ENCODE measurements around the gene CATSPERB. TPM values are rescaled to one million over a fixed set of nuclear protein-coding genes. Genes with fewer than 3 reads are reported as not detected.
"Not testable (repeated sequence)": the region's sequence is repeated elsewhere in the genome, so short reads cannot be mapped to it uniquely, and the experiment has no call there.

Gene CATSPERB
- total RNA-seq, 2 experiments from 2014 or later, result 0.14 to 0.29 TPM

- no peak overlapping the region for H3K27ac Mint-ChIP-seq
- peaks cover 11% of the 10 kb centered on the region for H3K9me3 Mint-ChIP-seq (ENCODE audit: low read depth)
- H3K4me3 Mint-ChIP-seq, result no peak overlapping the region
- ATAC-seq (no peak), DNase-seq (no peak)
- CTCF ChIA-PET, result no interaction called here
- no peaks in the 10 kb centered on the region for H3K27me3 Mint-ChIP-seq
- peaks cover 22% of the 10 kb centered on the region for H3K36me3 Mint-ChIP-seq
- peaks cover 26% of the 10 kb centered on the region for H3K4me1 Mint-ChIP-seq
Observed at GRCh38 chr14:91681118-91681517, 50.8 kb downstream of the CATSPERB start.

GRCh38 chr14:91679273-91679672, 52.6 kb downstream of the CATSPERB start:
- H3K9me3 Mint-ChIP-seq (ENCODE audit: low read depth), result peaks cover 11% of the 10 kb centered on the region
- DNase-seq (no peak), ATAC-seq (no peak)
- H3K4me1 Mint-ChIP-seq, result peaks cover 26% of the 10 kb centered on the region
- H3K4me3 Mint-ChIP-seq, result no peak overlapping the region
- H3K27ac Mint-ChIP-seq, result no peak overlapping the region
- CTCF ChIA-PET, result no interaction called here
- H3K36me3 Mint-ChIP-seq, result peaks cover 22% of the 10 kb centered on the region
- H3K27me3 Mint-ChIP-seq, result no peaks in the 10 kb centered on the region

DNA sequence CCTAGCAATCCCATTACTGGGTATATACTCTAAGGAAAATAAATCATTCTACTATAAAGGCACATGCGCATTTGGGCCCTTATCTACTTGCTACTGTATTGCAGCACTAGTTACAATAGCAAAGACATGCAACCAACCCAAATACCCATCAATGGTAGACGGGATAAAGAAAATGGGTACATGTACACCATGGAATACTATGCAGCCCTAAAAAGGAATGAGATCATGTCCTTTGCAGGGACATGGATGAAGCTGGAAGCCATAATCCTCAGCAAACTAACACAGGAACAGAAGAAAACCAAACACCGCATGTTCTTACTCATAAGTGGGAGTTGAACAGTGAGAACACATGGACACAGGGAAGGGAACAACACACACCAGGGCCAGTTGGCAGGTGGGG, 54.2 kb downstream of the CATSPERB start:
- not testable (repeated sequence) for ATAC-seq, DNase-seq, H3K27me3 Mint-ChIP-seq, H3K27ac Mint-ChIP-seq, H3K4me3 Mint-ChIP-seq
- H3K4me1 Mint-ChIP-seq, result peaks cover 25% of the 10 kb centered on the region
- H3K9me3 Mint-ChIP-seq (ENCODE audit: low read depth), result peaks cover 11% of the 10 kb centered on the region
- CTCF ChIA-PET, result interaction anchor here (0.8 kb wide), 1 partner anchor 8 kb away, joined by 3 read pairs; no protein-coding TSS in a partner anchor
- peaks cover 19% of the 10 kb centered on the region for H3K36me3 Mint-ChIP-seq

DNA sequence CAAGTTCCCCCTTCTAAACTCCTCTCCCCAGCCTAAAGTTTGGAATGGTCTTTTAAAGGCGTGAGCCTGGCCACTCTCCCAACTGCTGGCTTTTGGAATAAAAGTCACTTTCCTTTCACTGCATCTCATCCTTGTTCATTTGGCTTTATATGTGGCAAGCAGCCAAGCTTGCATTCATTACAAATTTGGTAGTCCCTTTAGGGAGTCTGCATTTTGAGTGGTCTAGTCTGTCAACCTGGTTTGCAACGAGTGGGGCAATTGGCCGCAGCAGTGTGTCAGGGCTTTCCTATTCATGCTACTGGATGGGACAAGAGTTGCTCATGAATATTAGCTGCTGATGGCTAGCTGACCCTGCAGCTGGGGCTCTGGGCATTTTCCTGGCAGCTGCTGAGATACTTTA, 57.0 kb downstream of the CATSPERB start:
- CTCF ChIA-PET, result interaction anchor here (1.4 kb wide), 1 partner anchor 236 kb away, joined by 3 read pairs; no protein-coding TSS in a partner anchor
- H3K27ac Mint-ChIP-seq, result no peak overlapping the region
- no peaks in the 10 kb centered on the region for H3K27me3 Mint-ChIP-seq
- ATAC-seq, result no peak
- no peak overlapping the region for H3K4me3 Mint-ChIP-seq
- peaks cover 10% of the 10 kb centered on the region for H3K9me3 Mint-ChIP-seq (ENCODE audit: low read depth)
- peaks cover 12% of the 10 kb centered on the region for H3K36me3 Mint-ChIP-seq
- no peak for DNase-seq
- H3K4me1 Mint-ChIP-seq, result peaks cover 1% of the 10 kb centered on the region

GRCh38 chr14:91669867-91670266, 62.0 kb downstream of the CATSPERB start:
- Mint-ChIP-seq H3K27me3 (no peaks in the 10 kb centered on the region), H3K4me1 (peaks cover 5% of the 10 kb centered on the region), H3K36me3 (peaks cover 6% of the 10 kb centered on the region), H3K27ac (no peak overlapping the region), H3K9me3 (ENCODE audit: low read depth) (peaks cover 5% of the 10 kb centered on the region), H3K4me3 (no peak overlapping the region)
- ATAC-seq, result no peak
- CTCF ChIA-PET, result interaction anchor here (0.8 to 1.2 kb wide), 2 partner anchors 8 to 46 kb away, joined by 3 read pairs; no protein-coding TSS in a partner anchor
- no peak for DNase-seq

DNA sequence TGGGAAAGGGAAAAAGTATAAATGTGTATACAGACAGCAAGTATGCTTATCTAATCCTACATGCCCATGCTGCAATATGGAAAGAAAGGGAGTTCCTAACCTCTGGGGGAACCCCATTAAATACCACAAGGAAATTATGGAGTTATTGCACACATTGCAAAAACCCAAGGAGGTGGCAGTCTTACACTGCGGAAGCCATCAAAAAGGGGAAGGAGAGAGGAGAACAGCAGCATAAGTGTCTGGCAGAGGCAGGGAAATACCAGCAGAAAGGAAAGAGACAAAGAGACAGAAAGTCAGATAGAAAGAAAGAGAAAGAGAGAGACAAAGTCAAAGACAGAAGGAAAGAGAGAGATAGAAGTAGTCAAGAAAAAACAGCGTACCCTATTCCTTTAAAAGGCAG, 64.8 kb downstream of the CATSPERB start:
- H3K27ac Mint-ChIP-seq; H3K4me1 Mint-ChIP-seq; H3K27me3 Mint-ChIP-seq; ATAC-seq; H3K4me3 Mint-ChIP-seq; H3K36me3 Mint-ChIP-seq; H3K9me3 Mint-ChIP-seq (ENCODE audit: low read depth); DNase-seq; CTCF ChIA-PET: not testable (repeated sequence)

GRCh38 chr14:91660790-91661189, 71.1 kb downstream of the CATSPERB start:
- Mint-ChIP-seq H3K9me3 (ENCODE audit: low read depth) (peaks cover 4% of the 10 kb centered on the region), H3K36me3 (no peaks in the 10 kb centered on the region), H3K4me3 (no peak overlapping the region), H3K27ac (no peak overlapping the region), H3K27me3 (no peaks in the 10 kb centered on the region), H3K4me1 (no peaks in the 10 kb centered on the region)
- no peak for ATAC-seq
- DNase-seq, result no peak
- CTCF ChIA-PET, result no interaction called here

GRCh38 chr14:91654836-91655235, 77.0 kb downstream of the CATSPERB start:
- Mint-ChIP-seq H3K9me3 (ENCODE audit: low read depth) (peaks cover 3% of the 10 kb centered on the region), H3K27ac (no peak overlapping the region), H3K4me3 (no peak overlapping the region), H3K36me3 (peaks cover 2% of the 10 kb centered on the region), H3K27me3 (peaks cover 4% of the 10 kb centered on the region), H3K4me1 (peaks cover 7% of the 10 kb centered on the region)
- ATAC-seq, result no peak
- DNase-seq, result no peak
- CTCF ChIA-PET, result interaction anchor here (1.2 kb wide), 1 partner anchor 60 kb away, joined by 3 read pairs; no protein-coding TSS in a partner anchor

GRCh38 chr14:91653451-91653850, 78.4 kb downstream of the CATSPERB start:
- Mint-ChIP-seq H3K9me3 (ENCODE audit: low read depth) (peaks cover 3% of the 10 kb centered on the region), H3K36me3 (peaks cover 2% of the 10 kb centered on the region), H3K27ac (no peak overlapping the region), H3K4me3 (no peak overlapping the region), H3K4me1 (peaks cover 7% of the 10 kb centered on the region), H3K27me3 (peaks cover 4% of the 10 kb centered on the region)
- CTCF ChIA-PET, result no interaction called here
- ATAC-seq (no peak), DNase-seq (no peak)

GRCh38 chr14:91649930-91650329, 82.0 kb downstream of the CATSPERB start:
- peak; percentile 43 for DNase-seq
- CTCF ChIA-PET, result interaction anchor here (0.7 to 3.1 kb wide), 11 partner anchors 11 to 347 kb away, joined by 3 to 22 read pairs (median 3); no protein-coding TSS in a partner anchor
- Mint-ChIP-seq H3K36me3 (peaks cover 5% of the 10 kb centered on the region), H3K9me3 (ENCODE audit: low read depth) (peaks cover 3% of the 10 kb centered on the region), H3K27me3 (no peaks in the 10 kb centered on the region), H3K4me1 (peaks cover 7% of the 10 kb centered on the region), H3K4me3 (no peak overlapping the region), H3K27ac (no peak overlapping the region)
- ATAC-seq, result no peak

- Mint-ChIP-seq H3K4me3 (no peak overlapping the region), H3K4me1 (peaks cover 7% of the 10 kb centered on the region), H3K27me3 (no peaks in the 10 kb centered on the region), H3K27ac (no peak overlapping the region), H3K9me3 (ENCODE audit: low read depth) (peaks cover 3% of the 10 kb centered on the region), H3K36me3 (peaks cover 5% of the 10 kb centered on the region)
- DNase-seq (no peak), ATAC-seq (no peak)
- CTCF ChIA-PET, result interaction anchor here (0.7 to 3.1 kb wide), 4 partner anchors 233 to 269 kb away, joined by 3 to 22 read pairs (median 4); no protein-coding TSS in a partner anchor
Observed at GRCh38 chr14:91647856-91648255, 84.0 kb downstream of the CATSPERB start.

- no peaks in the 10 kb centered on the region for H3K4me1 Mint-ChIP-seq
- no peaks in the 10 kb centered on the region for H3K9me3 Mint-ChIP-seq (ENCODE audit: low read depth)
- CTCF ChIA-PET, result no interaction called here
- no peak for DNase-seq
- H3K27me3 Mint-ChIP-seq, result no peaks in the 10 kb centered on the region
- no peak overlapping the region for H3K4me3 Mint-ChIP-seq
- H3K27ac Mint-ChIP-seq, result no peak overlapping the region
- H3K36me3 Mint-ChIP-seq, result no peaks in the 10 kb centered on the region
- ATAC-seq, result no peak
Observed at GRCh38 chr14:91636604-91637003, 95.3 kb downstream of the CATSPERB start.

DNA sequence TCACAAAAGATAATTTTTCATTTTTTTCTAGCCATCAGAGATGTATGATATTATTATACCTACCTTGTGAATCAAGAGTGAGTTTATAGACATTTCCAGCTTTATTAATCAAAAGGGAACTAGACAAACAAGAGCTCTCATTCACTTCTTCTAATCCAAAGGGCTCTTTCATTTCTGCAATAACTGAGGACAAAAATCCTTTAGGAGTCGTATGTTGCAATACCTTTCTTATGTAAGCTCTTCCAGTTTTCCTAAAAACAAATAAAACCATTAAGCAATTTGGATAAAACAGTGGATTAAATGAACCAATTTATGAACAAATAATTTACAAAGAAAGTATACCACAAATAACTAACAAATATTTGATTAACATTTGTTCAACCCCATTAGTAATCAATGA, 107.1 kb downstream of the CATSPERB start:
- Mint-ChIP-seq H3K27me3 (peaks cover 9% of the 10 kb centered on the region), H3K4me3 (no peak overlapping the region), H3K4me1 (no peaks in the 10 kb centered on the region), H3K9me3 (ENCODE audit: low read depth) (no peaks in the 10 kb centered on the region), H3K36me3 (no peaks in the 10 kb centered on the region), H3K27ac (no peak overlapping the region)
- no peak for ATAC-seq
- DNase-seq, result no peak
- CTCF ChIA-PET, result no interaction called here

DNA sequence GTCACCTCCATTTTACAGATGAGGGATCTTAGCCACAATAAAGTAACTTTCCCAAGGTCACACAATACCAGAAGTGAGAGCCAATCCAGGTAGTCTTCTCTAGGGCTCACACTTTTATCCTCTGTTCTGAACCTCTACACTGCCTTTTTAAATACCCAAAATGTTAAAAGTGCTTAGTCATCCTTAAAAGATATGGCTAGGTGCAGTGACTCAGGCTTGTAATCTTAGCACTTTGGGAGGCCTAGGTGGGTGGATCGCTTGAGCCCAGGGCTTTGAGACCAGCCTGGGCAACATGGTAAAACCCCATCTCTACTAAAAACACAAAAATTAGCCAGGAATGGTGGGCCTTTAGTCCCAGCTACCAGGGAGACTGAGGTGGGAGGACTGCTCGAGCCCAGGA, 117.7 kb downstream of the CATSPERB start:
- Mint-ChIP-seq H3K4me1 (peaks cover 3% of the 10 kb centered on the region), H3K27me3 (no peaks in the 10 kb centered on the region), H3K4me3 (no peak overlapping the region), H3K27ac (no peak overlapping the region), H3K36me3 (no peaks in the 10 kb centered on the region), H3K9me3 (ENCODE audit: low read depth) (no peaks in the 10 kb centered on the region)
- DNase-seq, result no peak
- CTCF ChIA-PET, result no interaction called here
- ATAC-seq, result no peak

Data from activated CD8-positive, alpha-beta memory T cell treated with anti-CD3 and anti-CD28 coated beads, Interleukin-2, amount 10 ng/mL, durations not matched to agents 7 days and 5 days (primary cell).